KOPT-K1 (cell line): ENCODE measurements around the gene CYP27A1.

Experiments
- H3K27ac ChIP-seq: fragments of 200-600 bp; sonication (generic); 2 replicates; pipeline ENCODE4 v1.5.1; 2016; ENCODE audit warnings: antibody characterized with exemption, mild to moderate bottlenecking, low read depth, low read length; ENCODE audit not compliant: poor library complexity, severe bottlenecking
- H3K36me3 ChIP-seq: fragments of 200-600 bp; sonication (generic); 2 replicates; pipeline ENCODE4 v1.5.1; 2017; ENCODE audit warnings: antibody characterized with exemption, mild to moderate bottlenecking, low read length, moderate library complexity; ENCODE audit not compliant: insufficient read depth
- H3K9me3 ChIP-seq: fragments of 200-600 bp; sonication (generic); 2 replicates; pipeline ENCODE4 v1.5.1; 2017; ENCODE audit warnings: antibody characterized with exemption, low read length, mild to moderate bottlenecking; ENCODE audit not compliant: insufficient read depth, poor library complexity, severe bottlenecking

The CYP27A1 gene

GRCh38 chr2:218863021-218863520 lies 81.1 kb downstream of the CYP27A1 start:
- Histone ChIP-seq H3K36me3 (no peaks in the 10 kb centered on the region), H3K27ac (no peak overlapping the region), H3K9me3 (no peaks in the 10 kb centered on the region)
